ENCODE measurements around the gene CLDN6. TPM values are rescaled to one million over a fixed set of nuclear protein-coding genes. Genes with fewer than 3 reads are reported as not detected.

CLDN6 gene
- total and polyA plus RNA-seq, 2 of the 13 experiments (the other 11 are each of a cell fraction or from before 2014, with no cell fraction given): 5.9 to 7.6 TPM

DNA sequence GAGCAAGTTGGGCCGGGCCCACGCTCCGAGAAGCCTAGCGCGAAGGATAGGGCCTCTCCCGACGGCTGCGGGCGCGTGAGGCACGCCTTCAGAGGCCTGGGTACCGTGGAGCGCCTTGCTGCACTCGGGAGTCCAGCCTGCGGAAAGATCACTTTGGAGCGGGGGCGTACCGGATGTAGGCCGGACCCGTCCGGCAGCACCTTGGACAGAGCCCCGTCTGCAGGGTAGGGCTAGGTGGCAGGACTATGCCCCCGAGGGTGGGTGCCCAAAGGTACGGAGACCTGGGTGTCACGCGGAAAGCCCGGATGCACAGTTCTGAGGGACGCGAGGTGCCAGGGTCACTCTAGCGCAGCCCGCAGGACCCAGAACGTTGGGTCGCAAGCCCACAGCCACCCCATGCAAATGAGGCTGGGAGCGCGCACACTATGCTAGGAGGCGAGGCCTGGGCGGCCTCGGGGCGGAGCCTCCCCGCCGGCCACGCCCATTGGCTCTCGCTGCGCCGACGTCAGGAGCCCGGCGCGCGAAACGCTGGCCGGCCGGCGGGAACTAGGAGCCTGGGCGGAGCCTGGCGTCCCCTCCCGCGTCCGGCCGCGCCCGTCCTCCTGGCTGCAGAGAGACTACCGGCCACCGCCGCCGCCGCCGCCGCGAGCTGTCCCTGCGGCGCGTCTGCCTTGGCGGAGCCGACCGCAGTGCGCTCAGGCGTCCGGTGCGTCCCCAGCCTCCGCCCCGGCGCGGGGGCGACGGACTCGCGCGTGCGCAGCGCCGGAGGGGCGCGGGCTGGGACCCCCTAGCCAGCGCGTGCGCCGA lies 49.0 kb downstream of the CLDN6 start, which contains the start of gene PAQR4 (continued):
- TF ChIP-seq, protein P1, sequence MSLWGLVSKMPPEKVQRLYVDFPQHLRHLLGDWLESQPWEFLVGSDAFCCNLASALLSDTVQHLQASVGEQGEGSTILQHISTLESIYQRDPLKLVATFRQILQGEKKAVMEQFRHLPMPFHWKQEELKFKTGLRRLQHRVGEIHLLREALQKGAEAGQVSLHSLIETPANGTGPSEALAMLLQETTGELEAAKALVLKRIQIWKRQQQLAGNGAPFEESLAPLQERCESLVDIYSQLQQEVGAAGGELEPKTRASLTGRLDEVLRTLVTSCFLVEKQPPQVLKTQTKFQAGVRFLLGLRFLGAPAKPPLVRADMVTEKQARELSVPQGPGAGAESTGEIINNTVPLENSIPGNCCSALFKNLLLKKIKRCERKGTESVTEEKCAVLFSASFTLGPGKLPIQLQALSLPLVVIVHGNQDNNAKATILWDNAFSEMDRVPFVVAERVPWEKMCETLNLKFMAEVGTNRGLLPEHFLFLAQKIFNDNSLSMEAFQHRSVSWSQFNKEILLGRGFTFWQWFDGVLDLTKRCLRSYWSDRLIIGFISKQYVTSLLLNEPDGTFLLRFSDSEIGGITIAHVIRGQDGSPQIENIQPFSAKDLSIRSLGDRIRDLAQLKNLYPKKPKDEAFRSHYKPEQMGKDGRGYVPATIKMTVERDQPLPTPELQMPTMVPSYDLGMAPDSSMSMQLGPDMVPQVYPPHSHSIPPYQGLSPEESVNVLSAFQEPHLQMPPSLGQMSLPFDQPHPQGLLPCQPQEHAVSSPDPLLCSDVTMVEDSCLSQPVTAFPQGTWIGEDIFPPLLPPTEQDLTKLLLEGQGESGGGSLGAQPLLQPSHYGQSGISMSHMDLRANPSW (CRISPR knock-in tag; IDR thresholded peaks at IDR 0.05; ENCODE audit: borderline replicate concordance): peak; percentile 72; the same call in 1 of the 2 replicates
- TF ChIP-seq KAT2B (IDR thresholded peaks at IDR 0.05; ENCODE audit: borderline replicate concordance, low read depth, low read length): no peak
- peak; percentile 96 for TF ChIP-seq MEF2D (CRISPR knock-in tag; IDR thresholded peaks at IDR 0.05)
- no peak for TF ChIP-seq RORA (CRISPR knock-in tag; IDR thresholded peaks at IDR 0.05)
- TF ChIP-seq MLX (CRISPR knock-in tag; IDR thresholded peaks at IDR 0.05): 0 out of 2 replicates have a peak, but pooled peaks have one; percentile 44
- TF ChIP-seq TEAD3 (CRISPR knock-in tag; optimal IDR thresholded peaks at IDR 0.05; ENCODE audit: borderline replicate concordance): peak; percentile 70
- TF ChIP-seq RBM39 (IDR thresholded peaks at IDR 0.05; ENCODE audit: low read depth, low read length, poor library complexity, severe bottlenecking): no peak
- TF ChIP-seq ZNF615 (CRISPR knock-in tag; IDR thresholded peaks at IDR 0.05; ENCODE audit: borderline replicate concordance): peak; percentile 78; the same call in 1 of the 2 replicates
- TF ChIP-seq ZNF136 (CRISPR knock-in tag; IDR thresholded peaks at IDR 0.05; ENCODE audit: low read depth): peak; percentile 73; the same call in 1 of the 2 replicates
- TF ChIP-seq, protein P2, sequence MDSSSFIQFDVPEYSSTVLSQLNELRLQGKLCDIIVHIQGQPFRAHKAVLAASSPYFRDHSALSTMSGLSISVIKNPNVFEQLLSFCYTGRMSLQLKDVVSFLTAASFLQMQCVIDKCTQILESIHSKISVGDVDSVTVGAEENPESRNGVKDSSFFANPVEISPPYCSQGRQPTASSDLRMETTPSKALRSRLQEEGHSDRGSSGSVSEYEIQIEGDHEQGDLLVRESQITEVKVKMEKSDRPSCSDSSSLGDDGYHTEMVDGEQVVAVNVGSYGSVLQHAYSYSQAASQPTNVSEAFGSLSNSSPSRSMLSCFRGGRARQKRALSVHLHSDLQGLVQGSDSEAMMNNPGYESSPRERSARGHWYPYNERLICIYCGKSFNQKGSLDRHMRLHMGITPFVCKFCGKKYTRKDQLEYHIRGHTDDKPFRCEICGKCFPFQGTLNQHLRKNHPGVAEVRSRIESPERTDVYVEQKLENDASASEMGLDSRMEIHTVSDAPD (CRISPR knock-in tag; IDR thresholded peaks at IDR 0.05): peak; percentile 73; the same call in 1 of the 2 replicates
- TF ChIP-seq RFX3 (CRISPR knock-in tag; IDR thresholded peaks at IDR 0.05): peak; percentile 49; the same call in 1 of the 2 replicates
- TF ChIP-seq TFDP1 (CRISPR knock-in tag; IDR thresholded peaks at IDR 0.05; ENCODE audit: borderline replicate concordance): peak; percentile 92
- TF ChIP-seq FOXJ3 (CRISPR knock-in tag; IDR thresholded peaks at IDR 0.05; ENCODE audit: borderline replicate concordance): peak; percentile 55; the same call in 1 of the 2 replicates
- peak; percentile 70; the same call in 1 of the 2 replicates for TF ChIP-seq ZBTB10 (CRISPR knock-in tag; IDR thresholded peaks at IDR 0.05; ENCODE audit: borderline replicate concordance)
- TF ChIP-seq HDAC6 (IDR thresholded peaks at IDR 0.05; ENCODE audit: low read depth, low read length): no peak
- peak; percentile 85; the same call in 1 of the 2 replicates for TF ChIP-seq MED13 (CRISPR knock-in tag; IDR thresholded peaks at IDR 0.05)
- TF ChIP-seq ZNF879 (CRISPR knock-in tag; IDR thresholded peaks at IDR 0.05): no peak; the same call in 1 of the 2 replicates
- TF ChIP-seq ZNF740 (CRISPR knock-in tag; IDR thresholded peaks at IDR 0.05): peak; percentile 41; the same call in 1 of the 2 replicates
- peak; percentile 43; the same call in 1 of the 2 replicates for TF ChIP-seq BRD4 (CRISPR knock-in tag; IDR thresholded peaks at IDR 0.05)
